Suprapubic skin (tissue), 3 donors: ENCODE results near the gene ADARB1.

Experiments used
- CTCF ChIP-seq, 2 donors: fragments of 200-600 bp in 1 of 2; fragments of 450-650 bp in 1 of 2; sonication (generic) in 1 of 2; IDR thresholded peaks; one replicate each; pipeline ENCODE4 v1.5.1; 2016 to 2019; ENCODE audit warnings: antibody characterized with exemption in 2 of 2, mild to moderate bottlenecking in 1 of 2, moderate library complexity in 1 of 2
- POLR2A ChIP-seq, 2 donors: fragments of 450-650 bp; IDR thresholded peaks; one replicate each; pipeline ENCODE4 v1.6.1; 2017; ENCODE audit warnings: antibody characterized with exemption in 2 of 2, mild to moderate bottlenecking in 2 of 2, moderate library complexity in 2 of 2

- TF ChIP-seq POLR2A (IDR thresholded peaks at IDR 0.05) (no peak), CTCF (IDR thresholded peaks at IDR 0.05) (no peak)
These were observed 92.6 kb downstream of the ADARB1 start for GRCh38 chr21:45166931-45167330.
